HG03442 (cell line): ENCODE measurements around the gene FAM3B.

Source experiments
- ATAC-seq: cut with Tn5 transposase; IDR thresholded peaks from one replicate; pipeline ENCODE4 v1.9.1; 2021; ENCODE audit warnings: mild to moderate bottlenecking, moderate library complexity; ENCODE audit not compliant: unreplicated experiment

The FAM3B gene

DNA sequence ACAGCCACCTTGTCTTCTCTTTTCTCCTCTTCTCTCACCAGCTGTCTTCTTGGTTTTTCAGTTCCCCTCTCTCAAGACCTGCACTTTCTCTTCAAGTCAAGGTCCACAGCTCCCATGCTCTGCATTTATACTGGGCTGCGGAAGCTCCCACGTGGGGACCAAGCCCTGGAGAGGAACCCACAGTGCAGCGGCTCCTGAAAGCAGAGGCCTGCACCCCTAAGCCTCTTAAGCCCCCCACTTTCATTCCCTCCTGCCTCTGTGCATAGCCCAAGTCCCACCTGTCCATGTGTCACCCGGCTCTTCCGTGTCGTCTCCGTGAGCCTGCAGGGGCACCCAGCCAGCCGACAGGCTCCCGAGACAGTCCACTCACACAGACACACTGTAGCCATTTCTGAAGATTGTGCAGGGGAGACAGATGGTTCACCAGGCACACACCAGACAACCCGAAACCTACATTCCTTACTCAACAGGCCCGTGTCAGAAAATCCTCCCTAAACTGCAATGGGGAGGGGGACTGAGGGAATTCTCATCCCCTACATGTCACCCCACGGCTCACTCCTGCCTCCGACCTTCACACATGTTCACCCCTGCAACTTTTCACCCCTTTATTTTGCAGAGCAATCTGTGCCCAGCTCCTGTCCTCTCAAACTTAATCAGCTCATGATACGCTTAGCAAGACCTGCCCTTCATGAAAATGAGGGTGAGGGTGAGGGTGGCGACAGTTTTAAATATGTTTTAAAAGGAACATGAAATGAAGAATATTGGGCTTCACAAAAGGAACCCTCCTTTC, 51.5 kb downstream of the FAM3B start:
- peak; percentile 53 for ATAC-seq

DNA sequence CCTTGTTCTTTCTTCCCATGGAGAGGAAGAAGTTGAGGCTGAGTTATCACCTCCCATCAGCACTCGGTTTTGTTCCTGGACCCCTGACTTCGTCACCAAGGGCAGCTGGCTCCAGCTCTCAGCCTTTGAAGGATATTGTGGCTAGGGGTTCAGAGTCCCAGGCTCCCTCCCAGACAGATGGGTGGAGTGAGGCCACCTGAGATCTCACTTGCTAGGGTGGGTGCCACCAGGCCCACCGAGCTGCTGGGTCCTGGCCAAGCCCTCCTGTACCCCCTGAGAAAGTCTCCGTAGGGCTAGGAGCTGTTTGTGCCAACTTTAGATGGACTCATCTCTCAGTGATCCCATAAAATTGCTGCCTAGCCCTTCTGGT, 52.1 kb downstream of the FAM3B start:
- ATAC-seq, result no peak

DNA sequence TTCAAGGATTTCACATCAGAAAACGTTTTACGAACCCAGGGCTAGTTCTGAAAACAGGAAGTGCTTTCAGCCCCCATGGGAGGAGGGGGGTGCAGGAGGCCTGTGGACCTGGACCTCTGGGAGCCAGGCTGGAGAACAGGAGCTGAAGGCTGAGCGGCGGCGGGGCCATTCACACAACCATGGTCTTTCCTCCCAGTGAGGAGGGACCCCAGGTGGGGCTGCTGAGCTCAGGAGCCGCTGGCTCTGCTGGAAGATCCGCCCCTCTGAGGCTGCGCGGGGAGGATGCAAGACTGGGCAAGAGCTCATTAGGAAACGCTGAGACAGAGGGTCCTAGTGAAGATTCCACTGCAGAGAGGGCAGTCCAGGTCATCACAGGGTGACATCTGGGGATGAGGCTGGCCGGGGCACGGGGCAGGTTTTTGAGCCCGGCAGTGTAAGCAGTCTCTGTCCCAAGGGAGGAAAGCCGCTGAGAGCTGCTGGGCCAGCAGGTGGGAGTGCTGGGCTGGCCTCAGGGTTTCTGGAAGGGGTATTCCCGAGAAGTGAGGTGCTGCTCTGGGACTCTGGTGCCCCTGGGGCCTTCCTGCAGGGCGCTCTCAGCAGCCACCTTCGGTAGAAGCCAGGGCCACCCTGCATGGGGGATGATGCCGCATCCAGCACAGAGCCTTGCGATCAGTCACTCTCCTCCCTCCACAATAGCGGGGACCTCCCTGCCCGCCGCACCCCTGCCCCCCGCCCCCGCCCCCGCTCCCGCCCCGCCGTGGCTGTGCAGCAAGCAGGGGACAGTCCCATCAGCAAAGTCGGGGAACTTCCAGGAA, 52.7 kb downstream of the FAM3B start:
- peak; percentile 39 for ATAC-seq

DNA sequence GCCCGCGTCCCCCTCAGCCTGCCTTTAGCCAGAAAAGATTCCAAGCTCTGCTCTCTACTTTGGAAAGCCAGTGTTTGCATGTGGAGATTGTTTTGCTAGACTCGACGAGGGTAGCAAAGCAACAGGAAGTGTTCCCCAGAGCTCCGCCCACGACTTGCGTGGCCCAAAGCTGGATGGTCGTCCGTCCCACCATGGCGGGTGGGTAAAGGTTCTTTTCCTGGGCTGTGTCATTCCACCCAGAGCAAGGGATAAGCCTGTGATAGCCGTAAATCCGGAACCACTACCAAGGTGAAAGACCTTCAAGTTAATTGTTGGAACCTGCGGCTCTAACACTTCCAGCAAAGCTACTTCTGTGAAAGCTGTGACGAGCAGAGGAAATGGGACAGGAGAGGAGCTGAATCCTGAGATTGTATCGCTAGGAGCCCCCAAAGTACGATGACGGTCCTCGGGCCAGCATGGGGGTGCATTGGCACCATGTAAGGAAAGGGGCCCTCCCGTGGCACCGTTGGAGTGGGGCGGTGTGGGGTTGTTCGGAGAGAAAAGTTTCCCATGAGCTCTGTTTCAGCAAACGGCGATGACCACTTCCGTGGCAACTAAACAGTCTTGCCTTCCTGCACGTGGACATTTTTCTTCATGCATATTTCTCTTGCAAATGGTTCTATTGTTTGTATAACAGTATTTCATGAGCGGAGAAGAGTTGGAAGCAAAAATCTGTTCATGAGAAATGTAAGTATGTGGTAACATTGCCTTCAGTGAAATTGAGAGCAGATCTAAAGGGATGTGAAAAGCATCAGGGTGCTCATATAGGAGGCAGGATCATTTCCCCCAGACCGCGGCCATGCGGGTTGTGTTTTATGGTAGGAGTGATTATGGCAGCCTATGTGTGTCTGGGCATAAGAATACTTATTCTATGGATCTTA, 53.6 kb downstream of the FAM3B start:
- no peak for ATAC-seq

DNA sequence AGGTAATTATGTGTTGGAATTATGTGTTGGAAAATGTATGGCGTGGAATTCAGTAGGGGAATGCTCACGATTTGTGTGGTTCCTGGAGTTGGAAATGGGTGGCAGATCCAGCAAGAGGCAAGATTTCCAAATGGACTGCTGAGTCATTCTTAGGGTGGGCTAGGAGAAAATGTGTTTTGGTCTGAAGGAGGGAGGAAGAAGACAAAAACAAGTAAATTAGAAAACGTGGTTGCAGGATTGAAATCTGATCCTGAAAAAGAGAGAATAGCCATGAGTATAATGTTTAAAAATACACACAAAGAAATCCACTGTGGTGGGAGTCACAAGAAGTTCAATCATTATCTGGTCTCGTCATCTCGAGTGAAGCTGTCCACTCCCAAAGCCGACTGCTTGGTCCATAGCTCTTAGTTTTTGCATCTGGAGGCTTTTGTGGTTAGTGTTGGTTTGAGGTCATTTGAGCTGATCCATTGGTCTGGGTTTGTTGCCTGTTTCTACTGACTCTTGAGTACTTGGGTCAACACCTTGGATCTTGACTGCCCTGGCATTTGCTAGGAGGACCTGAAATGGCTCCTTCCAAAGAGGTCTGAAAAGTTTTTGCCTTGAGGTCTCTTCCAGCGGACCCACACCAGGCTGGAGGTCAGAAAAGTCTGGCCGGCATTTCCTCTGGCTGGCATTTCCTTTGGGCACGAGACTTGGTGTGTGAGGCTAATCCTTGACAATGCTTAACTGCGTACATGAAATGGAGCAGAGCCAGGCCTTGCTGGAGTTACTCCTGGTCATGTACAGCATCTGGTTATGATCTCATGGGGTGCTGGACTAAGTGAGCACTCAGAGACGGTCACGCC, 54.5 kb downstream of the FAM3B start:
- no peak for ATAC-seq

DNA sequence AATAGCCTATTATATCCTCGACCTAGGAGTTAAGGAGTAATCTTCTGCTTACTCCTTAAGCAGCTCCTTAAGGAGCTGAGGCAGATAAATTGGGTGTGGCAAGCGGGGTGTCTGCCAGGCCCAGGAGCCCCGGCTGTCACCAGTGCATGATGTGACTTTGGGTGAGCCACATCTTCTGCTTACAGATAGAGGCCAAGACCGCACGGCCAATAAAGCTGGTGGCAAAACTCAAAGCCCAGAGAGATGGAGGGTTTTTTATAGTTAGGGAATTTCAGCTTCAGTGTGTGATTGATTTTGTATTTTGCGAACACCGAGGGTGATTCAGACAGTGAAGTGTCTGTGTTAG, 55.1 kb downstream of the FAM3B start:
- no peak for ATAC-seq

DNA sequence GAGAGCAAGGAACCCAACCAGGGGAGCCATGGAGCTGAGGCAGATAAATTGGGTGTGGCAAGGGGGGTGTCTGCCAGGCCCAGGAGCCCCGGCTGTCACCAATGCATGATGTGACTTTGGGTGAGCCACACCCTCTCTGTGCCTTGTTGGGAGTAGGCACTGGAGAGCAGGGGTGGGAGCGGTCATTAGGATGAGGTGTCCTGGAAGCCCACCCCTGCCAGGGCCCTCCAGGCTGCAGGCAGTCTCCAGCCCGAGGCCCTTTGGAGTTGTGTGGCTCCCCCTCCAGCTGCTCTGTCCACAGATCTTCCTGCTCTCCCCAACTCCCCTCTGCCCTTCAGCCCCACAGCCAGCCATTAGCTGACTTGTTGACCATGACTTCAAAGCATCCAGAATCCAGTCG, 56.7 kb downstream of the FAM3B start:
- ATAC-seq, result no peak

DNA sequence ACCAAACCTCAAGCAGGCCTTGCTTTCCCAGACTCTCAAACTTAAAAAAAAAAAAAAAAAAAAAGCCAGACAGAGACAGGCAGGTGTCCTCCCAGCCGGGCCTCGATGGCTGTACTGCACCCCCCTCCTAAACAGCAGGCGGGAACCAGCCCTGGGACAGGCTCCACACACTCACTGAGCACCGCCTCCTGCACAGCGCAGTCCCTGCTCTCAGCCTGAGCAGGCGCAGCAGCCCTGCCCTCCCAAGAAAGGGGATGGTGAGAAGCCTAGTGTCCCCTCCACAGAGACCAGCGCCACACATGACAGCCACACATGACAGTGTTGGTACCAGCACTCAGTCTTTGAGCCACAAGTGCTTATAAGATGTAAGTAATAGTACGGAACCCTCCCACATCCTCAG, 57.2 kb downstream of the FAM3B start:
- ATAC-seq, result no peak

DNA sequence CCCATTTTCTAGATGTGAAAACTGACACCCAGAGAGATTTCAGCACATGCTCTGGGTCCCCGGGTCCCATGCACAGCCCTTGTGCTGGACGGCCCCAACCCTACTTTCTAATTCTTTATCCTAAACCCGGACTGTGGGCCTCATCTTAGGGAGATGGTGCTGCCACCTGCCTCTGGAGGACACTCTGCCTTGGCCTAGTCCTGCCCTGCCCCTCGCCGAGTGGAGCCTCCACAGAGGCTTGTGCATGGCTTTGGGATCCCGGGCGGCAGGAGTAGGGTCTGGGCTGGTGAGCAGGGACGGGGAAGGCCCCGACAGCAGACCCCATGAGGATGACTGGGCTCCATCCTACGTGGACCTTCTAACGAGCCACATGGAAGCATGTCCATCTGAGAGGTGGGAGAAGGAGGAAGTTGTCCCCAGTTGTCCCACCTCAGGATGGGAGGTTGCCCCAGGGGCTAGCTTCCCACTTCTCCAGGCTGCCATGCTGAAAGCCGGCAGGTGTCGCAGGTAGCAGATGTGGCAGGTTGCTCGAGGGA, 57.6 kb downstream of the FAM3B start:
- no peak for ATAC-seq

DNA sequence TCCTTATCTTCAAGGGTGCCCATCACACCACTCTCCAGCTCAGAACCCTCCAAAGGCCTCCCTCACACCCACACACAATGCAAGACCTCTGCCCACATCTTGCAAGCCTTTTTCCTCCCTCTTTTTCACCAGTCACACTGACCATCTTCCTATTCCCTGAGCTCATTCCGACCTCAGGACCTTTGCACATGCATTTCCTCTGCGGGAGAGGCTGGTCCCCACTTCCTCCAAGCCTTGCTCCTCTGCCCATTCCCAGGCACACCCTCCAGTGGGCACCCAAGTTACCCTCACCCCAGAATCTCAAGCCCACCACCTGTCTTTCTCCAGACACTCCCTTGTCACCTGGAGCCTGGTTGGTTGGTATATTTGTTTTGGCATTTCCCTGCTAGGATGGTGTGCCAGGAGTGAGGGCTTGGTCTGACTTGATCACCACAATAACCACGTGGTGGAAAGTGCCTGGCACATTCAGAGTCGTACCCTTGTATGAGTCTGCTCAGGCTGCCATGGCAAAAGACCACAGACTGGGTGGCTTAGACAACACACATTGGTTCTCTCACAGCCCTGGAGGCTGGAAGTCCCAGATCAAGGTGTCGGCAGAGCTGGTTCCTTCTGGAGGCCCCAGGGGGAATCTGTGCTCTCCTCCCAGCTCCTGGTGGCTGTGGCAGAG, 58.4 kb downstream of the FAM3B start:
- ATAC-seq, result no peak

DNA sequence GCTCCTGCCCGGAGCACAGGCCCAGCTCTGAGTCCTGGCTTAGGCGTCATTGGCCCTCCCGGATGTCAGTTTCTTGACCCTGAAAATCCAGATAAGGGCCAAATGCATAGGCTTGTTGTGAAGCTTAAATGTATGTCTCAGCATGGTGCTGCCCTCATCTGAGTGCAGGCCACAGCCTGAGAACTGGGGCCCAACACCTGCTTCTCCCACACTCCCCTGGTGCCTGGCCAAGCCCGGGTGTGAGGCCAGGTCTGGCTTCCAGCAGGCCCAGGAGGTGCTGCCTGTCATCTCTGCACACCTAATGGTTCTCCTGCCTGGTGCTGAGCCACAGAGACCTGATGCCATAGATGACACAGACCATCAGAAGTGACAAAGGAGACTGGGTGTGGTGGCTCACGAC, 59.3 kb downstream of the FAM3B start:
- ATAC-seq, result no peak

DNA sequence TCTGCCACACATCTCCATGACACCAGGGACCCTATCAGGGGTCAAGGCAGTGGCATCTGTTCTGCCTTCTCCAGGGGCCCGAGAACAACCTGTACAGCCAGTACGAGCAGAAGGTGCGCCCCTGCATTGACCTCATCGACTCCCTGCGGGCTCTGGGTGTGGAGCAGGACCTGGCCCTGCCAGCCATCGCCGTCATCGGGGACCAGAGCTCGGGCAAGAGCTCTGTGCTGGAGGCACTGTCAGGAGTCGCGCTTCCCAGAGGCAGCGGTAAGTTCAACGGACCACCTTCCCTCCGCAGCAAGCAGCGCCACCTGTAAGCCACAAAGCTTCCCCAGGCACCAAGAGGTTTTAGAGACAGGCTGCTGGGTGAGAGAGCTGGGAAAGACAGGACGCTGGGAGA, 61.1 kb downstream of the FAM3B start:
- ATAC-seq, result no peak

DNA sequence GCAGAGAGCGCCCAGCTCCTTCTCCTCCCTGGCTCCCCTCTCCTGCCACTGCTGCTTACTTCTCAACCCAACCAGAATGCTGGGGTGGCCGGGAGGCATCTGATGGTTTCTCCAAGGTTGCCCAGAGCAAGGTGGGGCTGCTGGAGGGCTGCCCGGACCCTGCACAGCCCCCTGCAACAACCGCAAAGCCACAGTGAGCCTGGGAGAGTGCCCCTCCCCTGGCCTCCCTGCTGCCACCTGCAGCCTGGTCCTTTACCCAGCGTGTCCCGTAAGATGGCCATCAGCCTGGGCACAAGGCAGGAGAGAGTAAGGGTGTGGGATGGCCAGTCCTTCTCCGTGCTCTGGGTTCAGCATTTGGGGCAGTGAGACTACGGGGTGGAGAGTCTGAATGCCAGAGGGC, 62.2 kb downstream of the FAM3B start:
- no peak for ATAC-seq

DNA sequence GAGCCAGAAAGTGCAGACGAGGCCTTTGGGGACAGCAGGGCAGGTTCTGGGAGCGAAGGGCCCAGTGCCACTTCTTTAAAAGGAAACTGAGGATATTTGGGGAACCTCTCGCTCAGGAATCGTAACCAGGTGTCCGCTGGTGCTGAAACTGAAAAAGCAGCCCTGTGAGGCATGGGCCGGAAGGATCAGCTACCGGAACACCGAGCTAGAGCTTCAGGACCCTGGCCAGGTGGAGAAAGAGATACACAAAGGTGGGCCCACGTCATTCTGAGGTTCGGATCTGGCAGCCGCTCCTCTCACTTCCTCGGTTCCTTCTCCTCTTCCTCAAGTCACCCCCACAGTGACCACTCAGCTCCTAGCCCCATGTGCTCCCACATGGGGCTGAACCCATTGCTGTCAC, 63.3 kb downstream of the FAM3B start:
- no peak for ATAC-seq

DNA sequence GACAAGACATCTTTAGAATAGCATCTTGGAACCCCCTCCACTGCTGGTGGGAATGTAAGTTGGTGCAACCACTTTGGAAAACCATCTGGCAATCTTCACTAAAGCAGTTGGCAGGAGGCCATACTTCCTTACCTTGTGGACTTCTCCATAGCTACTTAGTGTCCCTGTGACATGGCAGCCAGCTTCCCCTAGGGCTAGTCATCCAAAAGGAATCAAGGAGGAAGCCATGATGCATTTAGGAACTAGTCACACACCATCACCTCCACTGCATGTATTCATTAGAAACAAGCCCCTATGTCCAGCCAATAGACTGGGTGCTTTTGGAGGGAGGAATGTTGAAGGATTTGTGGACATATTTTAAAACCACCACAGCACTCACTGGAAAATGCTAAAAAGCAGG, 65.1 kb downstream of the FAM3B start:
- ATAC-seq, result no peak

DNA sequence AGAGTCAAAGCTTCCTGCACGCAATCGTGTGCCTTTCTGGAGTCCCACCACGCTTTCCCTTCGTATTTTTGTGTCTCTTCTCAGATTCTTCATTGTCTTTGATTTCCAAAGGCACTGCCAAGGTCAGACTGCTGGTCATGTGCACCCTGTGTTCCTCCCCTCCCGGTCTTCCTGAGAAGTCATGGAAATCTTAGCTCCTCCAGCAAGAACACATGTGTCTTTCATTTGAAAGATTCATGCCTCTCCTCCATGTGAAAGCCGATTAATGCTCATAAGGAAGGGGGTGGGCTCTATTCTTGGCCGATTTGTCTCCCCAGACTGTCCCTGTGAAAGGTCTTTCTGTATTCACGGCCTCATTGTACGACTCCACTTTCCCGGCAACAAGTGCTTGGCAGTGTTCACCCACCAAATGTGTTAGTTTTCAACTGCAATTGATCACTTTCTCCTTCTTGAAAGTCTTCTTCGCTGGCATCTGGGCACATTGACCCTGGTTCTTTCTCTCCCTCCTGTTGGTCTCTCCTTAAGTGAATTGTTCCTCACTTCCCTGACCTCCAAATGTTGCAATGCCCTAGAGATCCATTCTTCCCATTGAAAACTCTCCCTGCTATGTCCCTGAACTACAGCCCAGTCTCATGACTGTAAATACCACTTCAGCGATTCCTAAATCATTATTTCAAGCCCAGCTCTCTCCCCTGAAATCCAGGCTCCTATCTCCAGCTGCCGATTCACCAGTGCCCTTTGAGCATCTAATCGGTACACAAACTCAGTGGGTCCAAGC, 70.6 kb downstream of the FAM3B start:
- ATAC-seq, result no peak

DNA sequence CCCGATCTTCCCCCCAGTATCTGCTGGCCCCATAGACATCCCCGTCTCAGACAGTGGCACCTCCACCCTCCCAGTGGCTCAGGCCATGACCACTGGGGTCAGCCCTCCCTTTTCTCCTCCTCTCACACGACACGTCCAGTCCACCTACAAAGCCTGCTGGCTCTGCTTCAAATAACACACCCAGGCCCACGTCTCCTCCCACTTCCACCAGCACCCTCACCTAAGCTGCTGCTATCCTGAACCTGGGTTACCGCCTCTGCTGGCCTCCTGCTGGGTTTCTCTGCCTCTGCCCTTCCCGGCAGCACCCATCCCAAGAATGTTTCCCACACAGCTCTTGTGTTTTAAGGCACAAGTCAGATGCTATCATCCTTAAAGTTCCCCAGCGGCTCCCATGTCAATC, 71.2 kb downstream of the FAM3B start:
- no peak for ATAC-seq

DNA sequence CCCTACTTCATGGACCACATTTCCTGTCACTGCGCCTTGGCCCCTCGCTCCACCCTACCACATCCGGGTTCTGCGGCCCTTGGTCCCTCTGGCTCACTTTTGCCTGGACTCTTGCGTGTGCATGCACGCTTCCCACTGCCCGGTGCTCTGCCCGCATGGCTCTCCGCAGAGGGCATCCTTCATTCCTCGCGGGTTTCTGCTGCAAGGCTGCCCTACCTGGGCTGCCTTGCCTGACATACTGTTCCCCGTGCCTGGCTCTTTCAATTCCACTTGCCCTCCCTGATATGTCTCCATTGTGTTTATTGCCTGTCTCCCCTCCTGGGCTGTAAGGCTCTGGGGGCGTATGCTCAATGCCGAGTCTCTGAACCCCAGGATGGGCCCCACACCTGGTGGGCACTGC, 71.7 kb downstream of the FAM3B start:
- ATAC-seq, result no peak

DNA sequence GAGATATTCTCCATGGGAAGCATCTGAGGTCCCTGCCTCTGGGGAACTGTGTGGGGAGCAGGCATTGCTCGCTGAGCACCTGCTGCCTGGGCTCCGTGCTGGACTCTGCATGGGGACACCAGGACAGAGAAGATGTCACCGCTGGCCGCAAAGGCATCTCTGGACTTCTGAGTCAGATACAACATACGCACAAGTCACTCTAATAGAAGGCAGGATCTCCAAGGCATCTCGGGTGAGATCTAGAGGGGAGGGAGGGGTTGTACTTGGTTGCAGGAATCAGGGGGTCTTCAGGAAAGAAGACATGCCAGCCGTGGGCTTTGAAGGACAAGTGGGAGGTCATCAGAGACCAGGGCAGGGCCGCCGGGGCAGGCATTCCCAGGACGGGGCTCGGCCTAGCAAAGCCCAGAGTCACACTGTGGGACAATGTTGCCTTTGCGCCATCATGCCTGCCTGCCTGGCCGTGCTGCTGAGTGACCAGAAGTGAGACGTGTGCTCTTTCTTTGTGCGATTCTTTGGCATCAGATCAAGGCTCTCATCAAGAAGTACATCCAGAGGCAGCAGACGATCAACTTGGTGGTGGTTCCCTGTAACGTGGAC, 73.5 kb downstream of the FAM3B start:
- no peak for ATAC-seq
